ENCODE data around the gene USP17L29. TPM values are rescaled to one million over a fixed set of nuclear protein-coding genes. Genes with fewer than 3 reads are reported as not detected.
"Not testable (repeated sequence)": the region's sequence is repeated elsewhere in the genome, so short reads cannot be mapped to it uniquely, and the experiment has no call there.

Gene USP17L29, protein sequence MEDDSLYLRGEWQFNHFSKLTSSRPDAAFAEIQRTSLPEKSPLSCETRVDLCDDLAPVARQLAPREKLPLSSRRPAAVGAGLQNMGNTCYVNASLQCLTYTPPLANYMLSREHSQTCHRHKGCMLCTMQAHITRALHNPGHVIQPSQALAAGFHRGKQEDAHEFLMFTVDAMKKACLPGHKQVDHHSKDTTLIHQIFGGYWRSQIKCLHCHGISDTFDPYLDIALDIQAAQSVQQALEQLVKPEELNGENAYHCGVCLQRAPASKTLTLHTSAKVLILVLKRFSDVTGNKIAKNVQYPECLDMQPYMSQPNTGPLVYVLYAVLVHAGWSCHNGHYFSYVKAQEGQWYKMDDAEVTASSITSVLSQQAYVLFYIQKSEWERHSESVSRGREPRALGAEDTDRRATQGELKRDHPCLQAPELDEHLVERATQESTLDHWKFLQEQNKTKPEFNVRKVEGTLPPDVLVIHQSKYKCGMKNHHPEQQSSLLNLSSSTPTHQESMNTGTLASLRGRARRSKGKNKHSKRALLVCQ
- total RNA-seq, result not detected

DNA sequence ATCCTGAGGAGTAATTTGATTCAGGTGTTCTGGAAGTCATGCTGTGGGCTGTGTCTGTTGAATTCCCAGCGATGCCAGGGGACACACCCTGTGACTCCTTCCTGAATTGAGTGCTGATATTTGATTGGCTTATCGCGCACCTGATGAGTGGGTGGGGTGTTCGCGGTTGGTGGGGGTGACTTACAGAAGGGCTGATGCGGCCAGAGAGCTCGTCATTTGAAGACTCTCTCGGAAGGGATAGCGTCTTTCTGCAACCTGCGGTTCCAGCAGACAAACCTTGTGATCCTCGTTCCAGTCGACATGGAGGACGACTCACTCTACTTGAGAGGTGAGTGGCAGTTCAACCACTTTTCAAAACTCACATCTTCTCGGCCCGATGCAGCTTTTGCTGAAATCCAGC, at the start of gene USP17L29:
USP17L29 (plus strand) TSS at position 301 of the 400 bp plus-strand sequence; CDS start at position 301, 0 bp downstream.
- DNase-seq; H3K27me3 Mint-ChIP-seq; CTCF ChIA-PET; H3K9me3 Mint-ChIP-seq; POLR2A ChIA-PET; H3K36me3 Mint-ChIP-seq; intact Hi-C loops (cut with micrococcal nuclease); H3K4me1 Mint-ChIP-seq (ENCODE audit: low read depth); H3K27ac Mint-ChIP-seq; H3K4me3 Mint-ChIP-seq: not testable (repeated sequence)

- H3K27me3 Mint-ChIP-seq; CTCF ChIA-PET; H3K4me3 Mint-ChIP-seq; H3K4me1 Mint-ChIP-seq (ENCODE audit: low read depth); DNase-seq; H3K9me3 Mint-ChIP-seq; intact Hi-C loops (cut with micrococcal nuclease); H3K27ac Mint-ChIP-seq; POLR2A ChIA-PET; H3K36me3 Mint-ChIP-seq: not testable (repeated sequence)
Observed at GRCh38 chr4:9324191-9324590, 29.2 kb upstream of the USP17L29 start.

GRCh38 chr4:9324865-9325264, 28.6 kb upstream of the USP17L29 start, which contains the start of gene USP17L24:
Gene USP17L24, plus strand, starts transcription at chr4:9325165. Its CDS starts 0 bp downstream, at chr4:9325165.
- H3K4me1 Mint-ChIP-seq (ENCODE audit: low read depth); H3K9me3 Mint-ChIP-seq; H3K27ac Mint-ChIP-seq; DNase-seq; H3K36me3 Mint-ChIP-seq; intact Hi-C loops (cut with micrococcal nuclease); POLR2A ChIA-PET; H3K4me3 Mint-ChIP-seq; CTCF ChIA-PET; H3K27me3 Mint-ChIP-seq: not testable (repeated sequence)

DNA sequence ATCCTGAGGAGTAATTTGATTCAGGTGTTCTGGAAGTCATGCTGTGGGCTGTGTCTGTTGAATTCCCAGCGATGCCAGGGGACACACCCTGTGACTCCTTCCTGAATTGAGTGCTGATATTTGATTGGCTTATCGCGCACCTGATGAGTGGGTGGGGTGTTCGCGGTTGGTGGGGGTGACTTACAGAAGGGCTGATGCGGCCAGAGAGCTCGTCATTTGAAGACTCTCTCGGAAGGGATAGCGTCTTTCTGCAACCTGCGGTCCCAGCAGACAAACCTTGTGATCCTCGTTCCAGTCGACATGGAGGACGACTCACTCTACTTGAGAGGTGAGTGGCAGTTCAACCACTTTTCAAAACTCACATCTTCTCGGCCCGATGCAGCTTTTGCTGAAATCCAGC, 23.8 kb upstream of the USP17L29 start, which contains the start of gene USP17L25:
USP17L25 (plus strand) TSS at position 301 of the 400 bp plus-strand sequence; CDS start at position 301, 0 bp downstream.
- intact Hi-C loops (cut with micrococcal nuclease); H3K36me3 Mint-ChIP-seq; CTCF ChIA-PET; H3K9me3 Mint-ChIP-seq; H3K4me1 Mint-ChIP-seq (ENCODE audit: low read depth); POLR2A ChIA-PET; DNase-seq; H3K4me3 Mint-ChIP-seq; H3K27ac Mint-ChIP-seq; H3K27me3 Mint-ChIP-seq: not testable (repeated sequence)

GRCh38 chr4:9334358-9334757, 19.1 kb upstream of the USP17L29 start, which contains the start of gene USP17L26:
Gene USP17L26, plus strand, starts transcription at chr4:9334658. Its CDS starts 0 bp downstream, at chr4:9334658.
- H3K4me3 Mint-ChIP-seq; intact Hi-C loops (cut with micrococcal nuclease); CTCF ChIA-PET; H3K27me3 Mint-ChIP-seq; DNase-seq; H3K36me3 Mint-ChIP-seq; H3K4me1 Mint-ChIP-seq (ENCODE audit: low read depth); H3K27ac Mint-ChIP-seq; POLR2A ChIA-PET; H3K9me3 Mint-ChIP-seq: not testable (repeated sequence)

DNA sequence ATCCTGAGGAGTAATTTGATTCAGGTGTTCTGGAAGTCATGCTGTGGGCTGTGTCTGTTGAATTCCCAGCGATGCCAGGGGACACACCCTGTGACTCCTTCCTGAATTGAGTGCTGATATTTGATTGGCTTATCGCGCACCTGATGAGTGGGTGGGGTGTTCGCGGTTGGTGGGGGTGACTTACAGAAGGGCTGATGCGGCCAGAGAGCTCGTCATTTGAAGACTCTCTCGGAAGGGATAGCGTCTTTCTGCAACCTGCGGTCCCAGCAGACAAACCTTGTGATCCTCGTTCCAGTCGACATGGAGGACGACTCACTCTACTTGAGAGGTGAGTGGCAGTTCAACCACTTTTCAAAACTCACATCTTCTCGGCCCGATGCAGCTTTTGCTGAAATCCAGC, 14.3 kb upstream of the USP17L29 start, which contains the start of gene USP17L5:
USP17L5 (plus strand) TSS at position 301 of the 400 bp plus-strand sequence; CDS start at position 301, 0 bp downstream.
- POLR2A ChIA-PET; H3K9me3 Mint-ChIP-seq; H3K4me1 Mint-ChIP-seq (ENCODE audit: low read depth); DNase-seq; intact Hi-C loops (cut with micrococcal nuclease); H3K27me3 Mint-ChIP-seq; H3K27ac Mint-ChIP-seq; H3K36me3 Mint-ChIP-seq; CTCF ChIA-PET; H3K4me3 Mint-ChIP-seq: not testable (repeated sequence)

GRCh38 chr4:9343848-9344247, 9.6 kb upstream of the USP17L29 start, which contains the start of gene USP17L27:
Gene USP17L27, plus strand, starts transcription at chr4:9344148. Its CDS starts 0 bp downstream, at chr4:9344148.
- H3K9me3 Mint-ChIP-seq; H3K36me3 Mint-ChIP-seq; CTCF ChIA-PET; DNase-seq; H3K27me3 Mint-ChIP-seq; H3K4me3 Mint-ChIP-seq; H3K4me1 Mint-ChIP-seq (ENCODE audit: low read depth); H3K27ac Mint-ChIP-seq; intact Hi-C loops (cut with micrococcal nuclease); POLR2A ChIA-PET: not testable (repeated sequence)

DNA sequence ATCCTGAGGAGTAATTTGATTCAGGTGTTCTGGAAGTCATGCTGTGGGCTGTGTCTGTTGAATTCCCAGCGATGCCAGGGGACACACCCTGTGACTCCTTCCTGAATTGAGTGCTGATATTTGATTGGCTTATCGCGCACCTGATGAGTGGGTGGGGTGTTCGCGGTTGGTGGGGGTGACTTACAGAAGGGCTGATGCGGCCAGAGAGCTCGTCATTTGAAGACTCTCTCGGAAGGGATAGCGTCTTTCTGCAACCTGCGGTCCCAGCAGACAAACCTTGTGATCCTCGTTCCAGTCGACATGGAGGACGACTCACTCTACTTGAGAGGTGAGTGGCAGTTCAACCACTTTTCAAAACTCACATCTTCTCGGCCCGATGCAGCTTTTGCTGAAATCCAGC, 4.8 kb upstream of the USP17L29 start, which contains the start of gene USP17L28:
USP17L28 (plus strand) TSS at position 301 of the 400 bp plus-strand sequence; CDS start at position 301, 0 bp downstream.
- CTCF ChIA-PET; H3K36me3 Mint-ChIP-seq; H3K27ac Mint-ChIP-seq; H3K4me1 Mint-ChIP-seq (ENCODE audit: low read depth); H3K27me3 Mint-ChIP-seq; DNase-seq; H3K9me3 Mint-ChIP-seq; POLR2A ChIA-PET; H3K4me3 Mint-ChIP-seq; intact Hi-C loops (cut with micrococcal nuclease): not testable (repeated sequence)

DNA sequence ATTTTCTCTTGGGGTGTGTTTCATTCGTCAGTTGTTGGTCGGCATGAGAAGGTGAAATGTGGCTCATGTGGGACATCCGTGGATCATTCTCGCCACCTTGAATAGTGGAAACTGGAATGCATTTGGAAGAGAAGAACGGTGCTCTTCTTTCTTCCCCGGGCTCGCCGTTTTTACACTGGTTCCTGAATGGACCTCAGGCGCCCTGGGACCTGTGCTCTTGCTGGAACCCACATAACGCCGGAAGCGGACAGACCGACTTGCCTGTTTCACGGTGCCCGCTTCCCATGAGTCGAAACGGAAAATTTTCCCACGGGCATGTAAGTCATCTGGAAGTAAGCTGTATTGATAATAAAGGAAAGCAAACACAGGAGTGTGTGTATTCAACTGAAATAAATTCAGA, 2.6 kb upstream of the USP17L29 start:
- H3K36me3 Mint-ChIP-seq; DNase-seq; H3K4me3 Mint-ChIP-seq; H3K4me1 Mint-ChIP-seq (ENCODE audit: low read depth); CTCF ChIA-PET; intact Hi-C loops (cut with micrococcal nuclease); POLR2A ChIA-PET; H3K27ac Mint-ChIP-seq; H3K9me3 Mint-ChIP-seq; H3K27me3 Mint-ChIP-seq: not testable (repeated sequence)

DNA sequence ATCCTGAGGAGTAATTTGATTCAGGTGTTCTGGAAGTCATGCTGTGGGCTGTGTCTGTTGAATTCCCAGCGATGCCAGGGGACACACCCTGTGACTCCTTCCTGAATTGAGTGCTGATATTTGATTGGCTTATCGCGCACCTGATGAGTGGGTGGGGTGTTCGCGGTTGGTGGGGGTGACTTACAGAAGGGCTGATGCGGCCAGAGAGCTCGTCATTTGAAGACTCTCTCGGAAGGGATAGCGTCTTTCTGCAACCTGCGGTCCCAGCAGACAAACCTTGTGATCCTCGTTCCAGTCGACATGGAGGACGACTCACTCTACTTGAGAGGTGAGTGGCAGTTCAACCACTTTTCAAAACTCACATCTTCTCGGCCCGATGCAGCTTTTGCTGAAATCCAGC, 9.4 kb downstream of the USP17L29 start, which contains the start of gene USP17L30:
USP17L30 (plus strand) TSS at position 301 of the 400 bp plus-strand sequence; CDS start at position 301, 0 bp downstream.
- H3K27ac Mint-ChIP-seq; H3K4me3 Mint-ChIP-seq; DNase-seq; H3K36me3 Mint-ChIP-seq; H3K4me1 Mint-ChIP-seq (ENCODE audit: low read depth); intact Hi-C loops (cut with micrococcal nuclease); H3K9me3 Mint-ChIP-seq; POLR2A ChIA-PET; H3K27me3 Mint-ChIP-seq; CTCF ChIA-PET: not testable (repeated sequence)

DNA sequence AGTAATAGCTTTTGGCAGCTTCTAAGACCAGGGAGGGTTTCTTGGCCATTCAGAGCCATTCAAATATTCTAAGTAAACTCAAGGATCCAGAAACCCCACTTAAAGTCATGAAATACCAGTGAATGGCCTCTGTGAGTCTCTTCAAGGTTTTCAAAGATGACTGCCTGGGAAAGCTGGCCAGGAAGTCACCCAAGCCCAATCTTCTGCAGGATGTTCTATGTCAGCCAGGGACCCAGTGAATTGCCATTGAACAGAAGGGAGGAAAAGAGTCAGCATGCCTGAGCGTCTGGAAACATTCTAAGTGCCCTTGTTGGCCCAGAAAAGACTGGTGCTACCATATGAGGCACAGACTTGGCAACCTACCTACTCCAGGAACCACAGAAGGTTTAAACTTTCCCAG, 26.4 kb downstream of the USP17L29 start:
- not testable (repeated sequence) for H3K27ac Mint-ChIP-seq

DNA sequence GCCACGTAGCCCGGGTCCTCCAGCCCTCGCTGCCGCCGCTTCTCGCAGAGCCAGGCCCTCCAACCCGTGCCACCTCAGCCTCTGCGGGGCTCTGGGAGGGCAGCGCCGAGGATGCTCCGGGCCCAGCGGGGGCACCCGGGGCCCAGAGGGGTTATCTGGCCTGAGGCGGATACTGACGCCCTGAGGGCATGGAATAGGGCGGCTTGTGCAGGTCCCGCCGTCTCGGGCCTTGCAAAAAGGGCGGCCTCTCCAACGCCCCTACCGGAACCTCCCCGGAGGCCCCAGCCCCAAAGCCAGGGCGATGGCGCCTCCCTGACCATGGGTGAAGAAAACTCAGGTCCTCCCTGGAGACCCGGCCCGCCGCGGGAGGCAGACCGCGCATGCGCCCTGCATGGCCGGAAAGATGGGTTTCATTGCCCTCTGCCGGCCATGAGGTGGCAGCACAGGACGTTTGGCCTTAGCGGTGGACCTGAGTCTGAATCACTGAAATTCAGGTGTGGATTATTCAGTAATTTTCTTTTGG, 27.6 kb downstream of the USP17L29 start:
- H3K4me1 Mint-ChIP-seq (ENCODE audit: low read depth); intact Hi-C loops (cut with micrococcal nuclease); POLR2A ChIA-PET; H3K27ac Mint-ChIP-seq; H3K36me3 Mint-ChIP-seq; H3K27me3 Mint-ChIP-seq; H3K9me3 Mint-ChIP-seq: not testable (repeated sequence)
- peak; percentile 68 for DNase-seq
- H3K4me3 Mint-ChIP-seq, result peak overlapping the region; percentile 41
- CTCF ChIA-PET, result interaction anchor here (1.3 kb wide), 1 partner anchor 381 kb away, joined by 5 read pairs; no protein-coding TSS in a partner anchor

More for the DNA sequence above, 26.4 kb downstream of the USP17L29 start:
- H3K9me3 Mint-ChIP-seq; H3K4me1 Mint-ChIP-seq (ENCODE audit: low read depth); intact Hi-C loops (cut with micrococcal nuclease); POLR2A ChIA-PET; H3K4me3 Mint-ChIP-seq; CTCF ChIA-PET; H3K27me3 Mint-ChIP-seq; DNase-seq; H3K36me3 Mint-ChIP-seq: not testable (repeated sequence)
